Measurements from ENCODE around the gene KRTAP10-6.
"Not testable (repeated sequence)": the region's sequence is repeated elsewhere in the genome, so short reads cannot be mapped to it uniquely, and the experiment has no call there.

The KRTAP10-6 gene

DNA sequence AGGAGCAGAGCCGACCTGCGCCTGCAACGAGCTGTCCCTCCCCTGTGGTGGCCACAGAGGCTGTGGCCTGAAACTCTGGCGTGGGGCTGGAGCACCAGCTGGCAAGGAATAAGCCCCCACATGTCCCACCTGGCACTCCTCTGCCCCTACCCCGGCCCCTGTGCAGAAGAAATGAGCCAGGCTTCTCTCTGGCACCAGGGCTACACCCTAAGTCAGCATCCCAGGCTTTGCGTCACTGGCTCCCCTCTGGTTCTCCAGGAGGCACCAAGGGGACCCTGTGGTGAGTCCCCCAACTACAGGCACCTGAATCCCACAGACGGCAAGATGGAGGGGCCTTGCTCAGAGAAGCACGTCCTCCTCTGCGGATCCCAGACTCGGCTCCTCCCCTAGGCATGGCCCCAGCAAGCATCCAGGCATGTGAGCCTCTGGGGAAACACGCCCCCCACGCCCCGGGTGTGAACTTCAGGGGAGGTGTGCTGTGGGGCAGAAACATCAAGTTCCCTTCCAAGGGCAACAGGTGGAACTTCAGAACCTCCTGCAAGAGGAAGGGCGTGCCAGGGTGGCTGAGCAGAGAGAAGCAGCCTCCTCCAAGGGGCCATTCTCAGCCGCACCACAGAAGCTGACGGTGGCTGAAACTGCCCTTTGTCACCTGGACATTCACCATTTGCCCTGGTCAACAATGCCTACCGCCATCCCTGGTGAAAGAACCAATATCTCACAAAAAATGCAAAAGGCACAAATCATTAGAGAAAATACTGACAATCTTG is 11.0 kb upstream of the KRTAP10-6 start:
- in situ Hi-C loops (cut with MboI; ENCODE audit: low pct_unique_long_range_greater_than_20kb, low sequenced_read_pairs, unreplicated experiment) = no loop called here
- TF ChIP-seq CTCF (IDR thresholded peaks at IDR 0.05; ENCODE audit: extremely low read depth, insufficient read depth, missing control alignments) = no peak
- no peak for DNase-seq (ENCODE audit: low spot score)

GRCh38 chr21:44602463-44602850 is 10.2 kb upstream of the KRTAP10-6 start:
- TF ChIP-seq CTCF (IDR thresholded peaks at IDR 0.05; ENCODE audit: extremely low read depth, insufficient read depth, missing control alignments) = no peak
- no peak for DNase-seq (ENCODE audit: low spot score)
- in situ Hi-C loops (cut with MboI; ENCODE audit: low pct_unique_long_range_greater_than_20kb, low sequenced_read_pairs, unreplicated experiment) = no loop called here

DNA sequence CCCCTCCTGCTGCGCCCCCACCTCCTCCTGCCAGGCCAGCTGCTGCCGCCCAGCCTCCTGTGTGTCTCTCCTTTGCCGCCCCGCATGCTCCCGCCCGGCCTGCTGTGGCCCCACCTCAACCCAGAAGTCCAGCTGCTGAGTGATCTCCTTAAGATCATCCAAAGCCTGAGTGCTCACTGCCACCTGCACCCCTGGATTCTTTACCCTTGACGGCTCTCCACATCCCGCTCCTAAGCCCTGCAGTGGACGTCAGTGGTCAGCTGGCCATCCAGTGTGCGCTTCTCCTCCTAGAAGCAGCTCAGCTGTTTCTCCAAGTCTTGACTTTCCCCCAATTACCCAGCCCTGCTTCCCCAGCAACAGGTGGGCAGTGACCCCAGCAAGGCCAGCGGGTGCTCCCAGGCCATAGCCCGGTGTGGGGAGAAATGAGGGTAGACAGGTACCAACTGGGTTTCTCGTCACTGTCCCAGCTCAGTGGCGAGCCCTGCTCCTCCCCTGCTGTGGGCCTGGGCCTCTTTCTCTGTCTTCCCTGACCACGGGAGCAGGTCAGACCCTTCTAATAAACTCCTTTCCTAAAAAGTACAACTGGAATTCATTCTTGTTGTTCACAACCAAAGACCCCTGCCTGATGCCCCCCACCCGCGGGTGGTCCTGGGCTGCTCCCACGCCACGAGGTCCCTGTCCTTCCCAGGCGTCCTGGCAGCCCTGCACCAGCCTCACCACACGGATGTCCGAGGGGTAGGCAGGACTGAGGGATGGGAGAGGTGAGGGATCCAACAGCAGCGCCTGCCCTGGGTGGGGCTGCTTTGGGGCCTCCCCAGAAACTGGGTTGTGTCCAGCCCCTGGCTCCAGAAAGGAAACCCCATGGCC is 9.5 kb upstream of the KRTAP10-6 start:
- no peak for TF ChIP-seq CTCF (IDR thresholded peaks at IDR 0.05; ENCODE audit: extremely low read depth, insufficient read depth, missing control alignments)
- DNase-seq (ENCODE audit: low spot score) = no peak
- in situ Hi-C loops (cut with MboI; ENCODE audit: low pct_unique_long_range_greater_than_20kb, low sequenced_read_pairs, unreplicated experiment) = no loop called here

GRCh38 chr21:44601091-44601490 is 8.8 kb upstream of the KRTAP10-6 start:
- DNase-seq (ENCODE audit: low spot score); in situ Hi-C loops (cut with MboI; ENCODE audit: low pct_unique_long_range_greater_than_20kb, low sequenced_read_pairs, unreplicated experiment): not testable (repeated sequence)

- in situ Hi-C loops (cut with MboI; ENCODE audit: low pct_unique_long_range_greater_than_20kb, low sequenced_read_pairs, unreplicated experiment); DNase-seq (ENCODE audit: low spot score): not testable (repeated sequence)
Observed at GRCh38 chr21:44600118-44600978, 8.0 kb upstream of the KRTAP10-6 start, which contains the start of gene KRTAP10-7. TSS of gene KRTAP10-7 (plus strand) at chr21:44600597. CDS start at chr21:44600622, 25 bp downstream.

DNA sequence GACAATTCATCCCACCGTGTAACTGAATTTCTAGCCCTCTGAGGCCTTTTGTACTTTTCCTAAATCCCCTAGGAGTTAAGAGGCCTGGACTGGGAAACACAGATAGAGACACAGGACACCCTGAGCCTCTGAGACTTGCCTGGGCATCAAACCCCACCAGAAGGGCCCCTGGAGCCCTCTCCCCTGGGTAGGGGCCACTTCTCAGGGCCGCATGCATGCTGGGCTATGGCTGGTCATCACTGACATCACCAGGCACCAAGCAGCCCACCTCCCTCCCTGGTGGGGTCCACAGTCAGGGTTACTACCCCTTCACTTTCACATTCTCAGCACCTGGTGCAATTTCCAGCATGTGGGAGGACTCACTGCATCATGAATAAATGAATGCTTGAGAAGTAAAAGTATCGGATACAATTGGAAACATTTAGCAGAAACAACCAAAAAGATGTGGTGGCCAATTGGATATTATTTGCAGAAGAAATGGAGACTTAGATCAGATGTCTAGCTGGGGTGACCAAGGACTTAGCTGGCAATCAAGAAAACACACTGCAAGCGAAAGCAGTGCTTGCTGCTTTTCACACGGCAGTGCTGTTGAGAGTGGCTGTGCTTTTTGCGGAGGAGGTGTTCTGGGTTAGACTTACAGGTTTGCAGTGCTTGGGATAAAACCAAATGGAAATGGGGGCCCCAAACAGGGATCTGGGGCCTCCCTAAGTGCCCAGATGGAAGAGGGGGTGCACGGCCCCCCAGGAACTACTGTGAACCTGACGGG is 7.1 kb upstream of the KRTAP10-6 start:
- in situ Hi-C loops (cut with MboI; ENCODE audit: low pct_unique_long_range_greater_than_20kb, low sequenced_read_pairs, unreplicated experiment) = no loop called here
- DNase-seq (ENCODE audit: low spot score) = no peak
- no peak for TF ChIP-seq CTCF (IDR thresholded peaks at IDR 0.05; ENCODE audit: extremely low read depth, insufficient read depth, missing control alignments)

GRCh38 chr21:44598061-44598460 is 5.8 kb upstream of the KRTAP10-6 start:
- TF ChIP-seq CTCF (IDR thresholded peaks at IDR 0.05; ENCODE audit: extremely low read depth, insufficient read depth, missing control alignments) = no peak
- in situ Hi-C loops (cut with MboI; ENCODE audit: low pct_unique_long_range_greater_than_20kb, low sequenced_read_pairs, unreplicated experiment) = no loop called here
- DNase-seq (ENCODE audit: low spot score) = no peak

Measured in GM13977 (cell line).